Caco-2 (cell line): Measurements from ENCODE around the gene CDH13. TPM values are rescaled to one million over a fixed set of nuclear protein-coding genes. Genes with fewer than 3 reads are reported as not detected.

ENCODE experiments used
- BruUV-seq: library from RNA; stranded (reverse); fragments of 400-500 nt; replicated peaks from 2 replicates; lab custom pipeline; 2021; lab: Mats Ljungman, UMichigan
- CTCF ChIA-PET: fragments of 300-600 bp; sonication (Branson Sonifier 250); formaldehyde crosslinking; loops from one replicate; lab custom pipeline; 2022; ENCODE audit warnings: antibody characterized with exemption; lab: Charles Lee
- POLR2A ChIA-PET: fragments of 300-600 bp; sonication (Branson Sonifier 250); formaldehyde crosslinking; loops from one replicate; lab custom pipeline; 2022; ENCODE audit warnings: antibody characterized with exemption; lab: Charles Lee
- DNase-seq, 2 experiments: peaks; one replicate each; pipeline versions ENCODE4 v3.0.0 to v3.0.0-alpha.2; 2020 to 2022
- H3K27me3 ChIP-seq: replicated peaks from 2 replicates; pipeline ENCODE4 v1.6.0; 2011; ENCODE audit warnings: low read length; ENCODE audit not compliant: control insufficient read depth, insufficient read depth
- H3K36me3 ChIP-seq: 2 replicates; pipeline ENCODE4 v1.5.1; 2011; ENCODE audit warnings: low read length; ENCODE audit not compliant: control insufficient read depth, insufficient read depth
- H3K4me1 ChIP-seq: fragments of 250-450 bp; sonication (Bioruptor Pico); 2 replicates; pipeline ENCODE4 v1.5.1; 2020; ENCODE audit warnings: mild to moderate bottlenecking
- H3K4me3 ChIP-seq: 2 replicates; pipeline ENCODE4 v1.5.1; 2011; ENCODE audit warnings: low read depth, mild to moderate bottlenecking, control low read depth, low read length
- H3K9me3 ChIP-seq: fragments of 250-450 bp; sonication (Bioruptor Pico); 2 replicates; pipeline ENCODE4 v1.5.1; 2020; ENCODE audit warnings: mild to moderate bottlenecking, moderate library complexity
- H3K27ac Mint-ChIP-seq: one replicate; pipeline ENCODE4 v1.8.0; 2022; ENCODE audit warnings: mixed read lengths; ENCODE audit not compliant: unreplicated experiment
- H3K27me3 Mint-ChIP-seq: one replicate; pipeline ENCODE4 v1.8.0; 2022; ENCODE audit warnings: mixed read lengths; ENCODE audit not compliant: insufficient read depth, unreplicated experiment
- H3K36me3 Mint-ChIP-seq: one replicate; pipeline ENCODE4 v1.8.0; 2022; ENCODE audit warnings: mild to moderate bottlenecking, mixed read lengths; ENCODE audit not compliant: insufficient read depth, unreplicated experiment
- H3K4me1 Mint-ChIP-seq: one replicate; pipeline ENCODE4 v1.8.0; 2022; ENCODE audit warnings: low read depth, mixed read lengths; ENCODE audit not compliant: unreplicated experiment
- H3K4me3 Mint-ChIP-seq: one replicate; pipeline ENCODE4 v1.8.0; 2022; ENCODE audit warnings: mild to moderate bottlenecking, moderate library complexity, mixed read lengths; ENCODE audit not compliant: unreplicated experiment
- H3K9me3 Mint-ChIP-seq: one replicate; pipeline ENCODE4 v1.8.0; 2022; ENCODE audit warnings: mixed read lengths; ENCODE audit not compliant: unreplicated experiment
- CTCF ChIP-seq, 2 experiments: fragments of 200-600 bp in 1 of 2; IDR thresholded peaks; 1 replicate in 1 of 2; 2 replicates in 1 of 2; pipeline versions ENCODE4 v1.5.1 to v1.8.0; 2011 to 2022; ENCODE audit warnings: antibody characterized with exemption in 1 of 2, control low read depth in 1 of 2, inconsistent platforms in 1 of 2, low read depth in 1 of 2, low read length in 1 of 2, mild to moderate bottlenecking in 1 of 2, moderate library complexity in 1 of 2; ENCODE audit not compliant: insufficient read depth in 1 of 2, severe bottlenecking in 1 of 2, unreplicated experiment in 1 of 2
- intact Hi-C: fragments of 100-400 bp; cut with micrococcal nuclease; formaldehyde crosslinking; loops from one replicate; pipeline ENCODE4 v1.10.0; 2022; ENCODE audit not compliant: unreplicated experiment
- total RNA-seq: library from RNA; stranded (reverse); gene quantifications from 2 replicates; pipeline ENCODE4 v1.2.3, GENCODE V29; 2022

Gene CDH13
- total RNA-seq, 1 experiment from 2014 or later = 2.2 TPM

GRCh38 chr16:82963653-82964052, 336.9 kb downstream of the CDH13 start:
- H3K36me3 Mint-ChIP-seq = no peaks in the 10 kb centered on the region
- Histone ChIP-seq H3K9me3 (no peaks in the 10 kb centered on the region), H3K27me3 (no peaks in the 10 kb centered on the region), H3K4me3 (no peak overlapping the region), H3K4me1 (no peaks in the 10 kb centered on the region), H3K36me3 (no peaks in the 10 kb centered on the region)
- no peak for DNase-seq
- CTCF ChIA-PET = no interaction called here
- H3K4me1 Mint-ChIP-seq = no peaks in the 10 kb centered on the region
- POLR2A ChIA-PET = no interaction called here
- no peak overlapping the region for H3K27ac Mint-ChIP-seq
- peaks cover 7% of the 10 kb centered on the region for H3K27me3 Mint-ChIP-seq
- no peak for TF ChIP-seq CTCF (IDR thresholded peaks at IDR 0.05; ENCODE audit: insufficient read depth in 1 of 2, low read depth in 1 of 2, low read length in 1 of 2, severe bottlenecking in 1 of 2, unreplicated experiment in 1 of 2)
- intact Hi-C loops = no loop called here
- H3K9me3 Mint-ChIP-seq = no peaks in the 10 kb centered on the region
- no peak overlapping the region for H3K4me3 Mint-ChIP-seq
- no TSS peak for BruUV-seq

GRCh38 chr16:82965808-82966207, 339.0 kb downstream of the CDH13 start:
- no peak overlapping the region for H3K4me3 Mint-ChIP-seq
- H3K9me3 Mint-ChIP-seq = no peaks in the 10 kb centered on the region
- H3K36me3 ChIP-seq = no peaks in the 10 kb centered on the region
- no peaks in the 10 kb centered on the region for H3K4me1 Mint-ChIP-seq
- ChIA-PET CTCF (no interaction called here), POLR2A (no interaction called here)
- no peaks in the 10 kb centered on the region for H3K4me1 ChIP-seq
- DNase-seq = no peak
- no peaks in the 10 kb centered on the region for H3K36me3 Mint-ChIP-seq
- no peak overlapping the region for H3K27ac Mint-ChIP-seq
- no peak overlapping the region for H3K4me3 ChIP-seq
- no peaks in the 10 kb centered on the region for H3K27me3 ChIP-seq
- intact Hi-C loops = no loop called here
- 0 out of 2 replicates have a peak, but pooled peaks cover 3% of the 10 kb centered on the region for H3K9me3 ChIP-seq
- TF ChIP-seq CTCF (IDR thresholded peaks at IDR 0.05; ENCODE audit: insufficient read depth in 1 of 2, low read depth in 1 of 2, low read length in 1 of 2, severe bottlenecking in 1 of 2, unreplicated experiment in 1 of 2) = no peak
- no TSS peak for BruUV-seq
- peaks cover 7% of the 10 kb centered on the region for H3K27me3 Mint-ChIP-seq

- POLR2A ChIA-PET = no interaction called here
- Mint-ChIP-seq H3K9me3 (no peaks in the 10 kb centered on the region), H3K27me3 (peaks cover 7% of the 10 kb centered on the region), H3K4me3 (no peak overlapping the region), H3K36me3 (no peaks in the 10 kb centered on the region), H3K27ac (no peak overlapping the region), H3K4me1 (no peaks in the 10 kb centered on the region)
- Histone ChIP-seq H3K27me3 (no peaks in the 10 kb centered on the region), H3K9me3 (0 out of 2 replicates have a peak, but pooled peaks cover 6% of the 10 kb centered on the region), H3K4me1 (no peaks in the 10 kb centered on the region), H3K36me3 (no peaks in the 10 kb centered on the region), H3K4me3 (no peak overlapping the region)
- no peak for DNase-seq
- intact Hi-C loops = no loop called here
- BruUV-seq = no TSS peak
- no peak for TF ChIP-seq CTCF (IDR thresholded peaks at IDR 0.05; ENCODE audit: insufficient read depth in 1 of 2, low read depth in 1 of 2, low read length in 1 of 2, severe bottlenecking in 1 of 2, unreplicated experiment in 1 of 2)
- CTCF ChIA-PET = no interaction called here
Measured at GRCh38 chr16:82967424-82967823, 340.7 kb downstream of the CDH13 start.
